OCI-M2 (cell line): Measurements from ENCODE around the gene FNDC11.
A peak's percentile ranks its signal among the peaks of the same experiment; 100 is the strongest.
"Not testable (repeated sequence)": the region's sequence is repeated elsewhere in the genome, so short reads cannot be mapped to it uniquely, and the experiment has no call there.

Experiments used
- DNase-seq: peaks from one replicate; lab custom pipeline; 2025; ENCODE audit not compliant: unreplicated experiment; lab: John Stamatoyannopoulos, UW

Gene FNDC11

DNA sequence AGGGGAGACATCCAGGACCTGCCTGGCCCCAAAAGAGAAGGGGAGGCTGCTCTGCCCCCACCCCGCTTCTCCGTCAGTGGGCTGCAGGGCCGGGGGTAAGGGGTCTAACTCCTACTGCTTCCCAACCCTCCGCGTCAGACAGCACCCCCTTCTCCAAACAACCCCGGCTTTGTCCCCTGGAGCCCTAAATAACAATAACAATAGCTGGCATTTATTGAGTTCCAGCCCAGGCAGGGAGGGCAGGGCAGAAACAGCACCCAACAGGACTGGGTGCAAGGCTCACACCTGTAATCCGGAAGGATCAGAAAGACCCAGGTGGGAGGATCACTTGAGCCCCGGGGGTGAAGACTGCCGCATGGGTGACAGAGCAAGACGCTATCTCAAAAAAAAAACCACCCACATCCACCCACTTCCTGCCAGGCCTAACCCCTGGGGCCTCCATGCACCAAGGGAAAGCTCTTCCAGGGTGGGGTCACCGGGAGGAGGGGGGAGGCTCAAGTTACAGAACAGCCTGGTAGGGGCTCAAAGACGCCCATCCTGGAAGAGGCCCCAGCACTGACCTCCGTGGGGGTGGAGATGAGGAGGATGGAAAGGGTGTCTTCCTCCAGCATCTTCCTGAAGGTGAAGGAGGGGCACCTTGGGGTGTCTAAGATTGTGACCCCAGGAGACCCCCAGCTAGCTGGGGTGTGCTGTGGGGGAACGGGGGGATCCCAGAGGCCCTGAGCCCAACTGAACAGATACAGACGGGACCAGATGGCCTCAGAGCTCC, 1.3 kb upstream of the FNDC11 start:
- peak; percentile 71 for DNase-seq

DNA sequence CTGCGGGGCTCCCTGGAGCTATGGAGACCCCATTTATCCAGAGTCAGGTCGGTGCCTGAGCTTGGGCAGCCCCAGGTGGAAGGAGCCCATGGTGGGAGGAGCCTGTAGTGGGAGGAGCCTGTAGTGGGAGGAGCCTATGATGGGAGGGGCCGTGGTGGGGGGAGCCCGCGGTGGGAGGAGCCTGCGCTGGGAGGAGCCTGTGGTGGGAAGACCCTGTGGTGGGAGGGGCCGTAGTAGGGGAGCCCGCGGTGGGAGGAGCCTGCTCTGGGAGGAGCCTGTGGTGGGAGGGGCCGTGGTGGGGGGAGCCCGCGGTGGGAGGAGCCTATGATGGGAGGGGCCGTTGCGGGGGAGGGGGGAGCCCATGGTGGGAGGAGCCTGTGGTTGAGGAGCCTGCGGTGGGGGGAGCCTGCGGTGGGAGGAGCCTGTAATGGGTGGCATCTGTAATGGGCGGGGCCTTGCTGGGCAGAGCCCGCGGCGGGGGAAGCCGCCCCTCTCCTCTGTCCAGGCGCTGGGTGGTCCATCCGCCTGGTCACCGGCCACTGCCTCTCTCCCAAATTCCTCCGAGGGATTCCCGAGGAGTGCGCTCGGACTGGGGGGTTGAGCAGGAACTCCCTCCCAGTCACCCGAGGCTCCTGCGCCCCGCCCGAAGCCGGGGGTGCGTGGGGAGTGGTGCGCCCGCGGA, 567 bp upstream of the FNDC11 start:
- peak; percentile 78 for DNase-seq

DNA sequence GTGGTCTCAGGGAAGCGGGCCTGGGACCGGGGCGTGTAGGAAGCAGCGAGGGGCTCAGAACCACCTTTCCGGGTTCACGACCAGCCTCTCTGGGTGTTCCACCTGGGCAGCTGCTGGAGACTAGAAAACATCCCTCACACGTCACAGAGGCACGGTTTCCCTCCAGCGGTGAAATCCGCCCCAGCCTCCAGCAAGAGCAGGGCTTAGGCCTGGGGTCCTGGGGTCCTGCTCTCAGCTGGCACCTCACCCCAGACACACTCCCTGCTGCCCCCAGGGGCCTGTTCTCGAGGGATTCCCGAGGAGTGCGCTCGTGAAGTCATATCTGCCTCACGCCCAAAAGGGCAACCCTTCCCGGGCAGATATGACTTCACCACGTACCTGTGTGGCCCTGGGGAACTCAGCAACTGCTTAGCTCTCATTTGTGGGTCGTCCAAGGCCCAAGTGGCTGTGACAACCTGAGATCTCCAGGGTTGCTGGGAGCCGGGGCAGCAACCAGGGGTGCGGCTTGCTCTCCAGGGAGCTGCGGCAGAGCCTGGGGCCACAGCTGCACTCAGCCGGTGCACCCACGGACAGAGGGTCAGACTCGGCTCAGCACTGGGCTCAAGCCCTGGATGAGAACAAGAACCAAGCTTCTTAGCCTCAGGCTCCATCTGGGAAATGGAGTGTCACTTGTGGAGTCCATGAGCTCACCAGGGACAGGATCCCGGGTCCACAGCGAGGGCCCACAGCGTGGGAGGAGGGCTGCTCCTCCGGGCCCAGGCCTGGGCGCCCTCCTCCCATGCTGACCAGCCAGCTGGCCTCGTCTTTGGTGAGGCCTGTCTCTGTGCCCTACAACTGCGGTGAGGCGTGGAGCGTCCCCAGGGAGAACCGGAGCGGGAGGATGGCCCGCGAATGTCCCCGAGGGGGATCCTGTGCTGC, 661 bp downstream of the FNDC11 start:
- DNase-seq: no peak

DNA sequence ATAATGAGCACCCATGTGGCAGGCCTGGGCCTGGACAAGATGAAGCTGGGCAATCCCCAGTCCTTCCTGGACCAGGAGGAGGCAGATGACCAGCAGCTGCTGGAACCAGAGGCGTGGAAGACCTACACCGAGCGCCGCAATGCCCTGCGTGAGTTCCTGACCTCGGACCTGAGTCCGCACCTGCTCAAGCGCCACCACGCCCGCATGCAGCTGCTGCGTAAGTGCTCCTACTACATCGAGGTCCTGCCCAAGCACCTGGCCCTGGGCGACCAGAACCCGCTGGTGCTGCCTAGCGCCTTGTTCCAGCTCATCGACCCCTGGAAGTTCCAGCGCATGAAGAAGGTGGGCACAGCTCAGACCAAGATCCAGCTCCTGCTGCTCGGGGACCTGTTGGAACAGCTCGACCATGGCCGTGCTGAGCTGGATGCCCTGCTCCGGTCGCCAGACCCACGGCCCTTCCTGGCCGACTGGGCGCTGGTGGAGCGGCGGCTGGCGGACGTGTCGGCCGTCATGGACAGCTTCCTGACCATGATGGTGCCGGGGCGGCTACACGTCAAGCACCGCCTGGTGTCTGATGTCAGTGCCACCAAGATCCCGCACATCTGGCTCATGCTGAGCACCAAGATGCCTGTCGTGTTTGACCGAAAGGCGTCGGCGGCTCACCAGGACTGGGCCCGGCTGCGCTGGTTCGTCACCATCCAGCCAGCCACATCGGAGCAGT, 1.9 kb downstream of the FNDC11 start:
- DNase-seq: no peak

DNA sequence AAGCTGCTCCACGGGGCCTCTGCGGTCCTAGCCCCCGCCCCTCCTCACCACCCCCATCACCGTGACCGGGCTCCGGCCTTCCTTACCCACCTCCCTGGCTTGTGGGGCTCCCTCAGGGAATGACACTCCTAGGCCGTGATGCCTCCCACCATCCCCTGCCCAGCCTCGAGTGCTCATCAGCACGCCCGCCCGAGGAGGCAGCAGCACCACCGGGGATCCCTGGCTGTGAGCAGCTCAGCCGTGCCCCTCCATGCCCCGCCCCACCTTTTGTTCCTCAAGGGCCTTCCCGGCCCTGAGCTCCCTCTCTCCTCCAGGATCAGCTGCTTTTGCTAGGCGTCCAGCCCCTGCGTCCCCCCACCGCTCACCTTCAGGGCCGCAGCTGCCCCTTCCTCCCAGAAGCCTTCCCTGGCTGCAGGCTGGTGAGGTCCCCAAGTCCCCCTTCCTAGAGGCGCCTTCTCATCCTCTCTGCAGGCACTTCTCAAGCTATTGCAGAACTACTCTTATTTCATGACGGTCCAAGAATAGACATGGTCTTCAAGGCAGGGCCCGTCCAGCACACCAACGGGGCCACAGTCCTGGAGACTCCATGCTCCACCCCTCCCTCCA, 3.0 kb downstream of the FNDC11 start:
- no peak for DNase-seq

DNA sequence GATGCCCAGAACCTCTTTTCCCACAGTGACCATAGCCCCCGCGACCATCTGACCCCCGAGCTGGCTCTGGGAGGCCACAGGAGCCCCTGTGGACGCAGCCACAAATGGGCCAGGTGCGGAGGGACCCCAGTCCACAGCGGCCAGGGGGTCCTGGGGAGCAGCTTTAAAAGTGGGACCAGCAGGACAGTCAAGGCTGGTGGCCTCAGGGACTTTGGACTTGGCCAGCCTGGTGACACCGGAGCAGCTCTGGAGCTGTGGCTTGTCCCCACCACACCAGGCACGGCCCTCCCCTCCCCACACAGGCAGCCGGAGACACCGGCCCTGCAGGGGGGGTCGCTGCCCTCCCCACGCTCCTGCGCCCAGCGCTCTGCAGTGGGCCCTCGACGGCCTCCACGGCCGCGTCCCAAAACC, 3.5 kb downstream of the FNDC11 start:
- DNase-seq: no peak

DNA sequence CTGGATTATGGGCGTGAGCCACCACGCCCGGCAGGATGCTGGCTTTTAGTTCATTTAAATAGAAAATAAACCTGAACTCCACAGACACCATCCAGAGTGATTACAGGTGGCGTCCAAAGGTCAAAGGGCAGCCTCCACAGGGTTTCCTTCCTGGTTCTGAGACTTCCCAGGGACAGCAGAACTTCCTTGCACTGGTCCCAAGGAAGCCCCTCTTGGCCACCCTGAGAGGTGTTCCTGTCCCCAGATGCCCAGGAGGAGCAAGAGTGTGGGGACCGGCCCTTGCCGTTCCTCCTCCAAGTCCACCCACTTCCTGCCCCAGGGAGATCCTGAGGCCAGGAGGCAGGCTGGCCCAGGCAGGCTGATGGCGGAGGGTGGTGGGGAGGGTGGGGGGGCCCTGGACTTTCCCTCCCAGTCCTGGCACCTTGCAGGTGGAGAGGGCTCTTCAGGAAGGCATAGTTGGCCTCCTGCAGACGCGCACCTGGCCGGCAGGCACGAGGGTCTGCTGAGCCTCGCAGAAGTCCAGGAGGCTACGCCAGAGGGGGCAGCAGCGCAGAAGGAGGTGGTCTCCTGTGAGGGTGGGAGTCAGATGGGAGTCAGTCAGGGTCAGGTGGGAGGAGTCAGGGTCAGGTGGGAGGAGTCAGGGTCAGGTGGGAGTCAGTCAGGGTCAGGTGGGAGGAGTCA, 5.0 kb downstream of the FNDC11 start:
- DNase-seq: no peak

DNA sequence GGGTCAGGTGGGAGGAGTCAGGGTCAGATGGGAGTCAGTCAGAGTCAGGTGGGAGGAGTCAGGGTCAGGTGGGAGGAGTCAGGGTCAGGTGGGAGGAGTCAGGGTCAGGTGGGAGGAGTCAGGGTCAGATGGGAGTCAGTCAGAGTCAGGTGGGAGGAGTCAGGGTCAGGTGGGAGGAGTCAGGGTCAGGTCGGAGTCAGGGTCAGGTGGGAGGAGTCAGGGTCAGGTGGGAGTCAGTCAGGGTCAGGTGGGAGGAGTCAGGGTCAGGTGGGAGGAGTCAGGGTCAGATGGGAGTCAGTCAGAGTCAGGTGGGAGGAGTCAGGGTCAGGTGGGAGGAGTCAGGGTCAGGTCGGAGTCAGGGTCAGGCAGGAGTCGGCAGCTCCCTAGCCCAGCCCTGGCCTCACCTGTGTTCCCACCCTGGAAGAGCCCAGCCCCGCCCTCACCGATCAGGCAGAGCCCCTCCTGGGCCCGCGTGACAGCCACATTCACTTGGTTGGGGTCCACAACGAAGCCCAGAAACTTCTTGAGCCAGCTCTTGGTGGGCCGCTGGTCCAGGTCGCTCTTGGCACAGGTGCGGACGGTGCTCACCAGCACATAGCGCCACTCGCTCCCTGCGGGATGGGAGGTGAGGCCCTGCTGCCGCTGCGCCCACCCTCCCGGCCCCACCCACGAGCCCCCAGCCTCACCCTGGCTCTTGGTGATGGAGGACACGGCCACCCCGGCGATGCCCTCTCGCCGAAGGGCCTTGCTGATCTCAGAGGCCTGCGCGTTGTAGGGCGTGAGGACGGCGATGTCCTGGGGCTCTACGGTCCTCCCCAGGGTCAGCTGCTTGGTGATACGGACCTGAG, 5.8 kb downstream of the FNDC11 start:
- not testable (repeated sequence) for DNase-seq

DNA sequence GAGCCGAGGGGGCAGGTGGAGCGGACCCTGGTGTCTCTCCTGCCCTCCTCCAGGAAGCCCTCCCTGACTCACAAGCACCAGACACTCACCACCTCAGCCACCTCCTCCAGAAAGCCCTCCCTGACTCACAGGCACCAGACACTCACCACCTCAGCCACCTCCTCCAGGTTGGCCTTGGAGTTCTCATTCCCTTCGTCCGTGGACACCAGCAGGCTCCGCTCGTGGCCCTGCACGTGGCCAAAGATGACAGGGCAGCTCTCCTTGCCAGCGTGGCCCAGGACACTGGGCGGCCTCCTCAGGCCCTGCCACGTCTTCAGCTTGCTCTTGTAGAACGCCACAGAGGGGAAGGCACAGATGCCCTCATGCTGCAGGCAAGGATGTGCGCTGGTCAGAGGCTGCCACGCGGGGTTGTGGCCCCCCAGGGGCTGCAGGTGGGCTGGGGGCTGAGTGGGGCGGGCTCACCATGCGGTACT, 6.4 kb downstream of the FNDC11 start:
- DNase-seq: no peak

DNA sequence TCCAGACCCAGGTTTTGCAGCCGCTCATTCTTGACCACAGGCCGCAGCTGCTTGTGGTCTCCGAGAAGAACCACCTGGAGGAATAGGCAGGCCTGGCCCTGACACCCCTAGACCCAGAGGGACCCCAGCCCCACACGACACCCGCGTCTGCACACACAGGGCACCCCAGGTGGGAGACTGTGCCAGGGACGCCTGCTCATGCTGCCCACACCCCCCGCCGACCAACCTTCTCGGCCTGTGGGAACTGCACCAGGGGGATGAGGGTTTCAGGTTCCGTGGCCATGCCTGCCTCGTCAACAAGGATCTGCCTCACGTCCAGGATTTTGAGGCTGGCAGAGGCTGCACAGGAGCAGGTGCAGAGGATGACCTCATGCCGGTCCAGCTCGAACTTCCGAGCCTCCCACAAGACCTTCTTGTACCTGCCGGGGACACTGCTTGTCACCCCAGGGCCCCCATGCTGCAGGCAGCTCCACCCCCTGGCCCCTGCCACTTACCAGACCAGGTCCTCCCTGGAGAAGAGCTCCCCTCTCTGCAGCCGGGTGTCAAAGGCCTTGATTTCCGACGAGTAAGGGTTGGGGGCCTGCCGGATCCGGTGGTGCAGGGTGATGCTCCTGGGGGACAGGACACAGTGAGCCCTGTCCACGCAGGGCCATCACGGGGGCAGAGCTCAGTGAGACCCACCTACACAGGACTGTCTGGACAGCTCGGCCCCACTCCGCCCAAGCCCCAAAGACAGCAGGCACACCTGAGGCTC, 7.1 kb downstream of the FNDC11 start:
- no peak for DNase-seq

DNA sequence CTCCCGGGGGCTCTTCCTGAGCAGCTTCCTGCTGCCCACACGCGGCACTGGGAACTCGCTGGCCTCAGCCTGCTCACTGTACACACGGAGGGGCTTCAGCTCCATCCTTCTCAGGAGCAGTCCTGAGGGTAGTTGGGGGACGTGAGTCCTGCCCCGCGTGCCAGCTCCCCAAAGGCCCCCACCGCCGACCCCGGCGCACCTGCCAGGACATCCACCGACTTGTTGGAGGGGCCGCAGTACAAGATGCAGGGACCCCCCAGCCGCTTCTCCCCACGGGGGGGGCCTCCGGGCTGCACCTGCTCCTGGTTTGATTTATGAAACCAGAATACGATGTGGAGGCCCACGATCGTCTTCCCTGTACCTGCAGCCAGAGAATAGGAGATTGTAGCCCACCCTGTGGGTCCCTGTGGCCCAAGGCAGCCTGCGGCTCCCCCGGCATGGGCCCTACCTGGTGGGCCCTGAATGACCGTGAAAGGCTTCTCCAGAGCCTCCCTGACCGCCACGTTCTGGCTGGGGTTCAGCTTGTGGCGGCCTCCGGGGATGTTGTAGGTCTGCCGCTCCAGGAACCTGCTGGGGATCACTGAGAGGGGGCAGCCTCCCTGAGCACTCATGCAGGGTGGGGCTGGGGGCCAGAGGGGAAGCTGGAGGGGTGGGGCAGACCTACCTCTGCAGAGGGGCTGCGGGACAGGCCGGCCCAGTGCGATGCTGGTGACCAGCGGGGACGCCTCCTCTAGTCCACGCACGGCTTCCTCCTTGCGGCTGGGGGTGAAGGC, 7.9 kb downstream of the FNDC11 start:
- no peak for DNase-seq

DNA sequence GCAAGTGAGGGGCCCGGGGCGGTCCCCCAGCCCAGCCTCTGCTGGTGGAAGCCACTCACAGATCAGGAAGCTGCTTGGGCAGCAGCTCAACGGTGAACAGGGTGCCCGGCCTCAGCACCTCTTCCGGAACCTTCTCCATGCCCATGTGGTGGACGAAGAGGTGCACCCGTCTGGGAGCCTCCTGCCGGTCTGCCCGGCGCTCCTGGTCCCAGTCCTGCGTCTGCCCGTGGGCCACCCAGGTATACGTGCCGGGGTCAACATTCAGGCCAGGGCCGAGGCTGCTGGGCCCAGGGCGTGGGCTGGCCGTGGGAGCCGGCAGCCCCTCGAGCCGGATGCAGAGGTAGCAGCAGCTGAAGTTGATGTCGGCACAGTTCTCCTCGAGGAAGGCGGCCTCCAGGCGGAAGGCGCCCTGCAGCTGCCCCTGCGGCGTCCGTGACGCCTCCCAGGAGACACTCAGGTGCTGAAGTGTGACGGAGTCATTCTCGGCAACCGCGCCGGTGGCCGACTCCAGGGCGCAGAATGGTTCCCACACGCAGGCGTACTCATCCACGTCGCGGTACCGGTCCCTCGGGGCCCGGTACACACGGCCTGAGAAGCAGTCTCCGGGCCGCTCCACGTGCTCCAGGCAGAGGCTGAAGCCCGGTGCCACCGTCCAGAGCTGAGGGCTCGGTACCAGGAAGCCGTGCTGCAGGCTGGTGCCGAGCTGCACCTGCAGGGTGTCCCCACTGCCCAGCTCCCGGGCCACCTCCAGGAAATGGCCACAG, 8.7 kb downstream of the FNDC11 start:
- DNase-seq: no peak

DNA sequence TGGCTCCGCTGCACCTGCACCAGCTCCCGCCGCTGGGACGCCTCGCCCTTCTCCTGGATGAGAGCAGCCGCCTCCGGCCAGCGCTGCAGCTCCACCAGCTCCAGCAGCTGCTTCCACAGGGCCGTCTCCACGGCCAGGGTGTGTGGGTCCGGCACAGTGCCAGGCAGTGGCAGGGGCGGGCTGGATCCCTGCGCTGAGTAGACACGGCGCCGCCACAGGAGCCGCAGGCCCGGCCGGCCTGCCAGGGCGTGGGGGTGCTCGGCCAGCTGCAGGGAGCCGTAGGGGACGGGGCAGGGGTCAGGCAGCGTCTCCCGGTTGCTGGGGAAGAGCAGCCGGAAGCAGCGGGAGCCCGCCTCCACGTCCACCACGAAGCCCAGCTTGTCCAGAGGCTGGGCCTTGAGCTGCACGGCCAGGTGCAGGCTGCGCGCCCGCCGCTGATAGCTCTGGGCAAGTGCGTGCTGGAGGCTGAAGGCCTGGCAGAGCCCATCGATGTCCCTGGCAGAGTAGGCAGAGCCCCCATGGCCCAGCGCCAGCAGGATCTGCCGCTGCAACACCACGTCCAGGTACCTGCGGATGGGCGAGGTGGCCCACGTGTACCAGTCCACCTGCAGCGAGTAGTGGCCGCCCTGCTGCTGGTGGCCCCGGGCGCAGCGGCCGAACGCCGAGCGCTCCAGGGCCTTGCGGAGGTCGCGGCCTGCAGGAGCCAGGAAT, 9.4 kb downstream of the FNDC11 start:
- DNase-seq: no peak

DNA sequence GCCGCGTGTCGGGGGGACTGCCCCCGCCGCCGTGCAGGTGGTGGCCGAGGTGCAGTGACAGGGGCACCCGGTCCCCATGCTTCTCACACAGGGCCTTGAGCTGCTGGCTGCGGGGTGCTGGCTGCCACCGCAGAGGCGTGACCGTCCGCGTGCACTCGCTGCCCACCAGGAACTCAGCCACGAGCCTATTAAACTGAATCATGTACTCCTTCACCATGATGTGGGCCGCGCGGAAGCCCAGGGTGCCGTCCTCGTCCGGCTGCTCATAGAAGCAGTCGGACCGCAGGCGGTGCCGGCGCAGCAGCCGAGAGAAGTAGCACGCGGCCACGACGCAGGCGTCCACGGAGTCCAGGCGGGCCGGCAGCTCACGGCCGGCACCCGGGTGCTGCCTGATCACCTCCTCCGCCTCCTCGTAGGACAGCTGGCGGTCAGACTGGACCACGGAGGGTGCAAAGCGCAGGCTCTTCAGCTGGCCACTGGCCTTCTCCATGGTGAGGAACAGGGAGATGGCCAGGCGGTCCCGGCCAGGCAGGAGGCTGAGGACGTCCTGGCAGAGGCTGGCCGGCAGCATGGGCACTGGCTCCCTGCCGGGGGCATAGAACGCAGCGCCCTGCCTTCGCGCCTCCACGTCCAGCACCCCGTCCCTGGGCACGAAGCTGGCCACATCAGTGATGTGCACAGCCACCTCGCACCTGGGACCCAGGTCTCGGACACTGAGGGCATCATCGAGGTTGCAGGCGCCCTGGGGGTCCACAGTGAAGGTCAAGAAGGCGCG, 10.3 kb downstream of the FNDC11 start:
- no peak for DNase-seq

DNA sequence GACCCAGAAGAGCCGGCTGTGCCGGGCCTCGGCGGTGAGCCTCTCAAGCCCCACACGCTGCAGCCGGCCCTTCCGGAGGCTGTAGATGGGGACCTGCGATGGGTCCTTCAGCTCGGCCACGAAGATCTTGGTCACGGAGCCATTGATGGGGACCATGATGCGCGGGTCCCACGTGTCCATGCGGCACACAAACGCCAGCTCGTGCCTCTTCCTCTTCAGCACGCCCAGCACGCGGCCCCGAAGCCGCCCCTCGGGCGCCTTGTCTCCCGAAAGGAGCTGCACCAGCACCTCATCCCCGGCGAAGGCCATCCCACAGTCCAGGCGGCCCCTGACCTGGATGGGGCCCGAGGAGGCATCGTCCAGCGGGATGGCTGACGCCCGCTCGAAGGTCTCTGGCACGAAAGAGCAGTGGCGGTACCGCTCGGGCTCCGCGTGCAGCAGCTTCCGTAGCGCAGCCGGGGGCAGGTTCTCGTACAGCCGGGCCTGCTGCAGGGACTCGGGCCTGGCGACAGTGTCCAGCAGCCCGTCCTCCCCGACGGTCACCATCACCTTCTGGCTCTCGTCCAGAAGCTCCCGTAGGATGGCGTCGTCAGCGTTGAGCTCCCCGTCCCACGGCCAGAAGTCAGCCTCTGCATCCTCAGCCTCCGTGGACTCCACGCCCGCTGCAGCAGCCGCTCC, 11.2 kb downstream of the FNDC11 start:
- DNase-seq: no peak
